NCI-H187 (cell line): ENCODE measurements around the gene FLAD1.

ENCODE experiments used
- DNase-seq, 2 experiments: peaks; one replicate each; lab custom pipeline; 2025; lab: John Stamatoyannopoulos, UW

The FLAD1 gene

DNA sequence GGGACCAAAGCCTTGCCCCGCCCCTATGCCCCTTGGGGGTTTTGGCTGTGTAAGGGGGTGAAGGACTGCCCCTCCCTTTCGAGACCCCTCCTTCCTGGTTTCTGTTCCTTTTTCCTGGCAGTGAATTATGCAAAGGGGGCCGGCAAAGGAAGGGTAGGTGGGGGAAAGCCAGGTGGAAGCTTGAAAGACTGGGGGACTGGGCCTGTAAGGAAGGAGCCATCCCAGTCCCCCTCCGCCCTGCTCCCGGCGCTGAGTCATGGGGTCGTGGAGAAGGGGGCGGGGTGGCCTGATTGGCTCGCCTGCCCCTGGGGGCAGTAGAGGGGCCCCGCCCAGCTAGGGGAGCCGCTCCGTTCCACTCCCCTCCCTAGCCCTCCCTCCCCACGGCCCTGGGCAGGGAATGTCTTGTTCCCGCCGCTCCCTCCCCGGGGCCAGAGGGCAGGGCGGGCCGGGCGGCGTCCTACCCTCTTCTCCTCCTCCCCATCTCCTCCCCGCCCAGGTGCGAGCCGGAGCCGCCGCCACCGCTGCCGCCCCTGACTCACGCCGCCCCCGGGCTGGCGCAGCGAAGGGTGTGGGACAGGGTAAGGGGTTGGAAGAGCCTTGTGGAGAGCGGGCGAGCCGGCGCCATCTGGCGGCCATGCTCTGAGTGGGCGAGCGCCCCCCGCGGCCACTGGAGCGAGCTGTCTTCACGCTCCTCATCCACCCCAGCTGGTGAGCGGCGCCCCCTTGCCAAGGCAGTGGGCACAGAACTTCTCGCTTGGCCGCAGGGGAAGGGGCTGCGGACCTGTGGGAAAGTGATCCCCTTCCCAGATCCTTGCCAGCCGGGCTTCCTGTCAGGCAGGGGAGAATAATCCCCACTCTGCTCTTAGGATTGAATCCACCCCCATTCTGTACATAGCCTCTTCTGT lies 34.1 kb downstream of the FLAD1 start:
- DNase-seq = peak; percentile 87 to 89

DNA sequence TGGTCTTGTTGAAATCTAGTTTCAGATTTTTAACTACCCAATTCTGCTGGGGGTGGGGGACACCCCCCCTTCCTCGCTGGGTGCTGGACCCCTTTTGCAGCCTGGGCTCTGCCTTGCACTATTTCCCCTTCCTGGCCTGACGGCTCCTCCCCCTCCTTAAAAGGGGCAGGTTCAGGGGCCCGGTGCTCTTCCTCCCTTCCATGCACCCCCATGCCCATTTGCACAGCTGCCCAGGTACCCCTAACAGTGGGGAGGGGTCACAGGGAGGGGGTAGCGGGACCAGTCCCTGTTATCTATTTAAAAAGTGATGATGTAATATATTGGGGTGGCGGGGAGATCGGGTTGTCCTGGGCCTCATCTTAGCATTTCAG lies 34.8 kb downstream of the FLAD1 start:
- DNase-seq = no peak

DNA sequence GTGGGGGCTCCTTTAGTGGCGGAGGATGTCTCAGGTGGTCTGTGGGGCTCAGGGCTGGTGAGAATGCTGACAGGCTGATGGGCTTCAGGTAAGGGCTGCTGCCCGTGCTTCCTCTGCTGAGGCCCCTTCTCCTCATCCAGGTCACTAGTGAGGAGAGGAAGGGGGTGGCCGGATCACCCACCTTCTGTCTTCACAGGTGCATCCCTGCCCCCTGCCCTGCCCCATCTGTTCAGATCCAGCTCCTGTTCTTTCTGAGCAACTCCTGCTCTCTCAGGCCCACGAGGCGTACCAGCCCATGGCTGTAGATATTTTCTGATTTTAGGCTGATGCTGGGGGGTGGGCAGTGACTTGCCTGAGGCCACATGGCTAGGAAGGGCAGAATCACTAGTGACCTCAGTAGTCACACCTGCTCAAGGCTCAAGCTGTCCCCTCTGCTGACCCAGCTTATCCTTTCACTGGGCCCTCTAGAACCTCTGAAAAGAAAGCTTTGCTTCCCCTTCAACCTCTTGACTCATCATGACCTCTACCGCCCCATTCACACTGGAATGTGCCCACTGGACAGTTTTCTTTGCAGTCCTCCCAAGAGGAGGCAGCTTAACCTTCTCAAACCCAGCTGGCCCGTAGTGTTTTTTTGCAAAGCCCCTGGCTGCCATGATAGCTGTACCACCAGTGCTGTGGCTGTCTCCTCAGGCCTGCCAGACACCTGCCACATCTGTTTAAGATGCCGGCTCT lies 35.6 kb downstream of the FLAD1 start:
- no peak for DNase-seq

DNA sequence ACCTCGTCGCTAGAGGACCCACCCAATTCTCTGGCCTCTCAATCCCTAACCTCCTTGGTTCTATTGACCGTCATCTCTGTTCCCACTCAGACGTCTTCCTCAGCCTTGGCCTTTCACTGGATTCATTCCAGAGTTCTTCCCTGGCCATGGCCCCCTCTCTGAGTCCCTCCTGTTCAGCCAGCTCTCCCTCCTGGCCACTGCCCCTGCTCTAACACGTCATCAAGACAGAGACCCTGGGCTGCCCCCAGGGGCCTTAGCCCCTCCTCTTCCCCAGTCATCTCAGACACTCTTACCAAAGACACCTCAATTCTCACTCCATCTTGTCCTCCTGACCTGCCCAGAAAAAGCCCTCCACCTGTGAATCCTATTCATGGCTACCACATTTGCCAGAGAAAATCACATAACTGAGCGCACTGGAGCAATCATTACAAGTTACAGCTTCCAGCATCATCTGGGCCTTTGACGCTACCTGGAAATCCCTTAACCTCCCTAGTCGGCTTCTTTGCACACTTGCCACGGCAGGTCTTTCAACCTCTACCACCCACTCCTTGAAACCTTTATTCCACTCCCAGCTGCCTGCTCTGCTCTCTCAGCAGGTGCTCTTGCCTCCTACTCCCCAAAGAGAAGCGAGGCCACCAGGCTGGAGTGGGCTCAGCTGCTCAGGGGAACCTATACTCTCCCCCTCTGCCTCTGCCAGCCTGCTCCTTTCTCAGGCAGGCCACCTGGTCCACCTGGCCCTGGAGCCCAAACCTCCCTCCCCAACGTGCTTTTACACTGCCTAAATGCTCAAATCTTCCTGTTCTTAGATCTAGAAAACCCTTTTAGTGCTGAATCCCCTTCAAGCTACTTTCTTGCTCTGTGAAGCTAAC lies 36.5 kb downstream of the FLAD1 start:
- DNase-seq = no peak

DNA sequence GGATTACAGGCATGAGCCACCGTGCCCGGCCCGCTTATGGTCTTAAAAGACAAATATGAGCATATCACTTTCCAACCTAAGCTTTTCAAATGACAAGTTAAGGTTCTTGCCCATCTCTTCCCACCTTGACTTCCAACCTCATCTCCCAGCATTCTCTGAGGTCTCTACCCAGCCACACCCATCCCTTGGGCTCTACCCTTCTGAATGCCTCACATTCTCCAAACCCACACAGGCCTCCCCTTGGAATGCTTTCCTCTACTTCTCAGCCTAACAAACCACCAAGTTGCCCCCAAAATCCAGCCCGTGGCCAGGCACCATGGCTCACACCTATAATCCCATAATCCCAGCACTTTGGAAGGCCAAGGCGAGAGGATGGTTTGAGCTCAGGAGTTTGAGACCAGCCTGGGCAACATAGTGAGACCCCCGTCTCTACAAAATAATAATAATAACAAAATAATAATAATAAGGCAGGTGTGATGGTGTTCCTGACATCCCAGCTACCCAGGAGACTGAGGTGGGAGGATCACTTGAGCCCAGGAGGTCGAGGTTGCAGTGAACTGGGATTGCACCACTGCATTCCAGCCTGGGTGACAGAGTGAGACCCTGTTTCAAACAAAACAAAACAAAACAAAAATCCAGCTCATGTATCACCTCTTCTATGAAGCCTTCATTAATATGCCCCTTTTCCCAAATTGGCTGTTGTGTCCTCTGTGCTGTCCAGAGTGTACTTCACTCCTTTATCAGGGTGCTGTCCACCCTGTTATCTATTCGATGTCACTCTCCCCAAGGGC lies 39.2 kb downstream of the FLAD1 start:
- DNase-seq = no peak

DNA sequence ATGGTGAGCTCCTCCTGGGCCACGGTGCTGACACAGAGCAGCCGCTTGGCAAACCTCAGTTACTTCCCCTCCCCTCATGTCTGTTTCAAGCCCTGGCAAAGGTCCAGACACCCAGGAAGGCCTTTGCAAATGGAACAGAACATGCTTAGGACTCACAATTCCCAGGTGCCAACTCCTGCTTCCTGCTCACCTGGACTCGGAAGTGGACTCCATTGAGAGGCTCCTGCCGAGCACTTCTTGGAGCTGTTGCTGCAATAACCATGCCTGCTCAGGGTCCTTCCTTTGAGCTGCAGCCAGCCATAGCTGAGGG lies 39.7 kb downstream of the FLAD1 start:
- peak; percentile 21 to 44 for DNase-seq

DNA sequence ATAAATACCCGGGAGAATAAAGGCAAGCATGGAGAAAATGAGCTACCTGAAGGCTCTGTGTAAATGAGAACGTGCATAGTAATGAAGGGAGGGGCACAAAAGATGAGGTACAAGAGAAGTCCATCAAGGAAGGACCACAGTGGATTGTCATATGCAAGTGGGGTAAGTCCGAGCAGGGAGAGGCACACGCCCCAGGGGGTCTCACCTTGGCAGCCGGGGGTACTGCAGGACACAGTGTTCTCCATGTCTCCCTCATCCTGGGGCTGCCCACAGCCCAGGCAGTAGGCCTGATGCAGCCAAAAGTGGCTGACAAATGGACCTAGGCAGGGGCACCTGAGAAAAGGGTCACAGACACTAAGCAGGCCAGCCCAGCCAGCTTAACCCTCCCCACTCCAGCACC lies 40.5 kb downstream of the FLAD1 start:
- no peak for DNase-seq

DNA sequence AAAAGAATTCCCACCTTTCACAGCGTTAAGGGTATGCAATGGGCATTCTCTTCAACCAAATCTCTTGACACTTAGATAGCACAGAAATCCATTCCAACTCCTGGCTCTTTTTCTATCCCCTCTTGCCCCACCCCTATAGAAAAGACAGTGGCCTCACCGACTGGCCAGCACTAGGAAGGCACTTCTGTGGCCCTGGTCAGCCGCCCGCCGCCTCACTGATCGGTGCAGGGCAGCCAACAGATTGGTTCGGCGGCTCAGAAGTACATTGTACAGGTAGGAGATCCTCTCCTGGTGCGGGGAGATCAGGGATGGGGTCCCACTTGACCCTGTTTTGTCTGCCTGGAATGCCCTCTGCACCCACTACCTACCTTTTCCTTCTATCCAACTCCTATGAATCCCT lies 41.2 kb downstream of the FLAD1 start:
- no peak for DNase-seq

DNA sequence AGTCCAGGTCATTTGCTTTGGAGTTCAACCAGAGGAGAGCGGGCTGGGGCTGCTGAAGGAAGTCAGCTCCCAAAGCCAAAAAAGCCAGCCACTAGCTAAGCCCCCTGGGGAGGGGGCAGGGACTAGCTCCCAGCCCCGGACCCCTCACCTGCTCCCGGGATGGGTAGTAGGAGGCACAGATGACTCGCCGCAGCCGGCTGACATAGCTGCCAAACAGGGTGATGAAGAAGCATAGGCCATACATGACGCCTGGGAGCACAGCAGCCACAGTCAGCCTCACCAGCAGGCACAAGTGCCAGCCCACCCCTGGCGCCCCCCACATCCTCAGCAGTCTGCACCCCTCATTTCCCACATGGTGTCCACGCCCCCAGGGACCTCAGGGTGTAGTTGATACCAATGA lies 43.0 kb downstream of the FLAD1 start:
- no peak for DNase-seq

DNA sequence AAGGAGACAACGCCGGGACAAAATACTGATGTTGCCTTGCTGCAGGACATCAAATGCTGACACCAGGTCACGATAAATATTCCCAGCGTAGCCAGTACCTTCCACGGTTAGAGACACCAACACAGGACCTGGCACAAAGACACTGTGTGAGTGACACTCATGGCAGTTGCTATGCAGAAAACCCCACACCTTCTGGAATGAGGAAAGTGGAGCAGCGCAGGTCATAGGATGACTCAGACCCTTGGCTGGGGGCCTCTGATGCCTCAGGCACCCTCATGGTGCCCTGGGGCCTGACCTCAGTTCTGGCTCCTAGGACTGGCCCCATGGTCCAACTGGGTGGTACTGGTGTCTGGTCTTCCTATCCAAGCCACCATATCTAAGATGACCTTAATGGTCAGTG lies 43.4 kb downstream of the FLAD1 start:
- no peak for DNase-seq

DNA sequence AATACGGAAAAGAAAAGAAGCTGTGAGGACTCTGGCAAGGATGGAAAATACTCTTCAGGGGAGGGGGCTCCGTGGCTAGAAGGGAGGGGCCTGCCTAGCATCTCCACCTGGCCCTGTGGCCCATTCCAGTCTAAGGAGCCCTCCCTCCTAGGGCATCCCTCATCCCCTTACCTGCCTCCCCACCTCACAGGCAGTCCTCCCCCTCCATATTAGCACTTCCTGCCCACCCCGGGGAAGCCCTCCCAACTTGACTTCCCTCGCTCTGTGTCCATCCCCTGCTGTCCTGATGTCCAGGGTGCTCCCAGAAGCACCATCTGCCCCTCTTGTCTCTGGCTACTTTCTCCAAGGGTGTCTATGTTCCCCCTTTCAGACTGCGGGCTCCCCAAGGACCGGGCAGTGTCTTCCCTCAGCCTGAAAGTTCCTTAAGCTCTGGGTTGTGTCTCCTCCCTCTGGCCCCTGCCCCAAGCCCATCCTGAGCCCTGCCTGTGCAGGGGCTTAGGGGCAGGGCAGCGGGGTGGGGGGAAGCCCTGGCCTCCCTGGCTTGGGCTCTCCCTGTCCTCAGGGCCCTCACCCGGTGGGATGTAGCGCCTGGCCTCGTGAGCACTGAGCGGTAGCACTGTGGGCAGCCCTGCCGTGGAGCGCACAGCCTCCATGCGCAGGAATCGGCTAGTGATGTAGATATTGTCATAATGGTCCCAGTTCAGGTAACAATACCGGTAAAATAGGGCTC lies 46.5 kb downstream of the FLAD1 start:
- DNase-seq = no peak

DNA sequence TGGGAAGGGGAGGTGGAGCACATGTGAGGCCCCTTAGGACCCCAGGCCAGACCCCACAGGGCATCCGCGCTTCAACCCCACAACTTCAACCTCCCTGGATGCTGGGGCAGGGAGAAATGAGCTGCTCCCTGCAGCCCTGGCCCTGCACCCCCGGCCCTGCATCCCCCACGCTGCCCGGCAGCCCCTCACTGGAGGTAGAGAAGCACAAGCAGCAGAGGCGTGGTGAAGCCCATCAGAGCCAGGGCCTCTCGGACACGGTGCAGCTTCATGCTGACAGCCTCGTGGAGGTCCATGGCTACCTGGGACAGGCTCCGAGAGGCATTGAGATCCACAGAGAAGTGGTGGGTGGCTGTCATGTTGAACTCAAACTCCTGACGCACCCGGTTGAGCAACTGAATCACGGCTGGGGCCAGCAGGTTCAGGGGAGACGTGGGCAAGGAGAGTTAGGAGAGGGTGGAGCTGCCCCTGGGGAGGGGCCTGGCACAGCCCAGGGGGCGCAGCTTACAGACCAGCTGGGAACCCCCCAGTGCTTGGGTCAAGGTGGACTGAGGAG lies 47.2 kb downstream of the FLAD1 start:
- no peak for DNase-seq

DNA sequence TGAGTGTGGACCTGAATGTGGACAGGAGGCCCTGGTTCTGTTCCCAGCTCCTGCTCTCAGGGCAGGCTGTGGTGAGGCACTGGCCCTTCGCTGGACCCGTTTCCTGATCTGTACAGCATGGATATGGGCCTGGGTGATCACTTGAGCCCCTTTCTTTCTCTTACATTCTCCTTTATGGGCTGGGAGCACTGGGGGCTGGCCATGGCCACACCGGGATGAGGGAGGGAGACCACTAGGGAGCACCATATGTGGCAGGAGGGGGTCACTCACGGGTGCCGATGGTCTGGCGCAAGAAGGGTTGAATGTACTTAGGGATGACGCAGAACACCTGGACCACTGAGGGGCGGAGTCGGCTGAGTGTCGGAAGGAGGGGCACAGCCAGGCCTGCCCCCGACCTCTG lies 47.8 kb downstream of the FLAD1 start:
- DNase-seq = no peak

DNA sequence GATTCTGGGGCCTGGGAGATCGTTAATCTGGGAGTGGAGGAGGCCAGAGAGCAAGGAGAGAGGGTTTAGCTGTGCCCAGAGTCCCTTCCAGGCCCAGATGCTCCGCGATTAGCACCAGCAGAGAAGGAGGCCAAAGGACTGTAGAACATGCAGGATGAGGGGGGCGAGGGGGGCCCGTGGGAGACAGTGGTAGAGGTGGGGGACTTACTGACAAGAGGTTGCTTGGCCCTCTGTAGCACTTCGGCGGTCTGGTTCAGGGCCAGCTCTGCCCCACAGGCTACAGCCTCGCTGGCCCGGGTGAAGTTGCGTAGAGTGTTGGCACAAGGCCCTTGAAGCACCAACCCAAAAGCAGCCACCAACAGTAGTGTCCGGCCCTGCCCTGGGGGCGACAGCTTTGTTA lies 49.7 kb downstream of the FLAD1 start:
- no peak for DNase-seq

DNA sequence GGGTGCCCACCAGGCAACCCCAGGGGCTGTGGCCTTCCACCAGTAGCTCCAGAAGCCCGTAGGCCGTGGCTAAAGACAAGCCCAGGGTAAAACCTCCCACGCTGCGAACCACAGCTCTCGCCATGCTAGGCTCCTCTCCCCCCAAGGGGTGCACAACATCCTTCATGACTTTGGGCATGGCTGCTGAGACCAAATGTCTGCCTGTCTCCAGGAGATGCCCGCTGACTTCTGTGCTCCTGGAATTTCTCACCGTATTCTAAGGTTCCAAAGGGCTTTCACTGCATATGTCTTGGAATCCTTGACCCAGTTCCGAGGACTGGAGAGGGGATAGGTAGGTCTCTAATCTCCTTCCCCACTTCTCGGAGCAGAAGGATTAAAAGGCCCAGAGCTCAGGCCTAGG lies 50.4 kb downstream of the FLAD1 start, which contains the start of the genes DCST1 and DCST2:
DCST1 (plus strand) TSS at position 301 of the 400 bp plus-strand sequence. CDS start 213 bp downstream, outside the sequence.
DCST2 (minus strand) TSS at position 258 of the 400 bp plus-strand sequence; CDS start at position 178, 80 bp downstream.
- DNase-seq = no peak

DNA sequence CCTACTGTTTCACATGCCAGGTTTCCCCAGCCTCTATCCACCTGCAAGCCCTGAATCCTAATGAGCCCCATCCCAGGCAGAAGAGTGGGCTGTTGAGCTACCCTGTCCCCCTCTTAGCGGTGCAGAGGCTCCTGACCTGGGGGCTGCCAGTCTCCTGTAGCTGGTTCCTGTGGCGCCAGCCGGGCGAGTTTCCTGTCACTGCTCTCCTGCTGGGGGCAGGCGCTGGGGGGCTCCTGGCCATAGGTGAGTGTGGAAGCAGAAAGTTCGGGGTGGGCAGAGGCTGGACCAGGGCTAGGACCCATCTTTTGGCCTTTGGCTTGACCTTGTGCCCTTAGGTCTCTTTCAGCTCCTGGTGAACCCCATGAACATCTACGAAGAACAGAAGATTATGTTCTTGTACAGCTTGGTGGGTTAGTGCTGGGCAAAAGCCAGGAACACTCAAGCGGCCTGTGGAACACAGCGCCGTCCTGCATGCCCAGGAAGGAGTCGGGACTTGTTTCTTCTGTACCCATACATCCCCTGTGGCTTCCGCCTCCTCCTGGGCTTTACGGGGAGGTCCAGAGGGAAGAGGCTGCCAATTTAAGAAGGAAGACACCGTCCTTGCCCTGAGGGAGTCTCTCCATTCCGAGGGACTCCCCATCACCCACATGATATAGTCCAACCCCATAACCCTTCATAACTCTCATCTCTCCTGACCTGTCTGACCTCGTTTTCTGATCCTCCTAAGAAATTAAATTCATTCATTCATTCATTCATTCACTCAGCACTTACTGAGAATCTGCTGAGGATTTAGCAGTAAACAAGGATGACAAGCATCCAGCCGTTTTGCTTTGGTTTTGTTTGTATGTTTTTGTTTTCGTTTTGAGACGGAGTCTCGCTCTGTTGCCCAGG lies 51.4 kb downstream of the FLAD1 start:
- no peak for DNase-seq

DNA sequence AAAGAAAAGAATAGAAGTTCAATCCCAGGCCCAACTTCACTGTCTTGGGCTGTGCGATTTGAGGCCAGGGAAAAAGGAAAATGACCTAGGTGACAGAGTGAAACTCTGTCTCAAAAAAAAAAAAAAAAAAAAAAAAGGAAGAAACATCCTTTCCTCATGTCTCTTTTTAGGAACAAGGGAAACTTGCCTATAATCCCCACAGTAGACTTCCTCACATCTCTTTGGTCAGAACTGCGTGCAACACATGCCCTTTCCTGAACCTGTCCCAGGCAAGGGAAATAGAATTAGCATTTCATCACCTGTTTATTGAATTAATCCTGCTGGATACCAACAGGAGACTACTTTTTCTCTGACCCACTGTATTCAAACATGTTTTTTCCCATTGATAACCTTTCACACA lies 52.8 kb downstream of the FLAD1 start:
- no peak for DNase-seq

DNA sequence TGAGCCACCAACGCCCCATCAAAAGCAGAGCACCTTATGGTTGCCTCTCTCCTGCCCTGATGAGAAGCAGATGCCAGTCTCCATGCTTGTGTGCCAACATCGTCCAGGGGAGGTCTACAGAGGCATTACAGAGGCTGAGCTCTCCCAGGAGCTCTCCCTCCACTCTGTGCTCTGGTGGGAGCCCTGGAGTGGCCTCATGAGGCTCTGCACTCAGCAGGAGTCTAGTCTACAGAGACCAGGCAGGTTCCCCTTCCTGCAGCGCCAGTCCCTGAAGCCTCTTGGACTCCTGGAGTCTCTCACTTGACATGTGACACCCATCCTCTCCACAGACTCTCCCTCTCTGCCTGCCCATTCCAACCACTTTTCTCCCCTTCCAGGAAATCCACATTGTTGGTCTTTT lies 53.9 kb downstream of the FLAD1 start:
- peak in 1 of 2 experiments; percentile 16 for DNase-seq

DNA sequence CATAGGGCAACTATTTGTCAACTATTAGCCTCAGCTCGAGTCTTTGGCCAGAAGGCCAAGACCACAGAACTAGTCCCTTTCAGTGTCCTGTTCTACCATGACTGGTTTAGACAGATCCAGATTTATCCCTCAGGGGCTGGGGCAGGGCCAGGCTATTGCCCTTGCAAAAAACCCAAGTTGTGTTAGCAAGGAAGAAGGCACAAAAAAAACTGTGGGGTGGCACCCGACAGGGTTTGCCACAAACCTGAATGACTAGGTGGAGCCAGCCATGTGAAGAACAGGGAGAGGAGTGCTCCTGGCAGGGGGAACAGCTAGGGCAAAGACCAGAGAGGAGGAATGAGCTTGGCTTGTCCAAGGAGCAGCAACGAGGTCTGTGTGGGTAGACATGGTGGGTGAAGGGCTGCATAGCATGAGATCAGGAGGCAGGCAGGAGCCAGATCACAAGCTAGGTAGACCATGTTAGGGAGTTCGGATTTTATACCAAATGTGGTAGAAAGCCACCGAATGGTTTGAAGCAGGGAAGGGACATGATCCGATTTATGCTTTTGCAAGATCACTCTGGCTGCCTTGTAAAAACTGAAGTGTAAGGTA lies 54.8 kb downstream of the FLAD1 start:
- no peak for DNase-seq
